ENCODE results near the gene PLEKHF1. TPM values are rescaled to one million over a fixed set of nuclear protein-coding genes. Genes with fewer than 3 reads are reported as not detected.

PLEKHF1 gene
- total RNA-seq, 1 donor from 2014 or later, result 11.3 TPM

GRCh38 chr19:29634423-29635130 is 30.7 kb upstream of the PLEKHF1 start:
- DNase-seq (ENCODE audit: low spot score) (no peak), ATAC-seq (no peak)

GRCh38 chr19:29635963-29636362 is 29.3 kb upstream of the PLEKHF1 start:
- DNase-seq (ENCODE audit: low spot score), result no peak

GRCh38 chr19:29636553-29637360 is 28.5 kb upstream of the PLEKHF1 start:
- DNase-seq (ENCODE audit: low spot score) (no peak), ATAC-seq (no peak)

More at GRCh38 chr19:29635963-29636362, 29.3 kb upstream of the PLEKHF1 start:
- no peak for ATAC-seq

- no peak for DNase-seq (ENCODE audit: low spot score)
- no peak for ATAC-seq
Observed at GRCh38 chr19:29639086-29639485, 26.2 kb upstream of the PLEKHF1 start.

- ATAC-seq (no peak), DNase-seq (ENCODE audit: low spot score) (no peak)
Observed at GRCh38 chr19:29640231-29640630, 25.0 kb upstream of the PLEKHF1 start.

GRCh38 chr19:29641597-29641996 is 23.7 kb upstream of the PLEKHF1 start:
- no peak for DNase-seq (ENCODE audit: low spot score)
- ATAC-seq, result no peak

- DNase-seq (ENCODE audit: low spot score), result no peak
- no peak for ATAC-seq
Observed at GRCh38 chr19:29643361-29643935, 21.8 kb upstream of the PLEKHF1 start.

GRCh38 chr19:29644210-29644609 is 21.1 kb upstream of the PLEKHF1 start:
- DNase-seq (ENCODE audit: low spot score) (no peak), ATAC-seq (no peak)

GRCh38 chr19:29645491-29645867 is 19.8 kb upstream of the PLEKHF1 start:
- DNase-seq (ENCODE audit: low spot score) (no peak), ATAC-seq (no peak)

- ATAC-seq (peak; percentile 97), DNase-seq (ENCODE audit: low spot score) (peak; percentile 71)
Observed at GRCh38 chr19:29645911-29646310, 19.4 kb upstream of the PLEKHF1 start.

- no peak for DNase-seq (ENCODE audit: low spot score)
Observed at GRCh38 chr19:29650772-29651387, 14.4 kb upstream of the PLEKHF1 start.

GRCh38 chr19:29651622-29652394 is 13.5 kb upstream of the PLEKHF1 start:
- DNase-seq (ENCODE audit: low spot score) (no peak), ATAC-seq (no peak)

More at GRCh38 chr19:29650772-29651387, 14.4 kb upstream of the PLEKHF1 start:
- no peak for ATAC-seq

- DNase-seq (ENCODE audit: low spot score) (no peak), ATAC-seq (no peak)
Observed at GRCh38 chr19:29653398-29653797, 11.9 kb upstream of the PLEKHF1 start.

- no peak for ATAC-seq
- DNase-seq (ENCODE audit: low spot score), result no peak
Observed at GRCh38 chr19:29655648-29656335, 9.5 kb upstream of the PLEKHF1 start.

- DNase-seq (ENCODE audit: low spot score) (no peak), ATAC-seq (no peak)
Observed at GRCh38 chr19:29658221-29658991, 6.9 kb upstream of the PLEKHF1 start.

- ATAC-seq (no peak), DNase-seq (ENCODE audit: low spot score) (no peak)
Observed at GRCh38 chr19:29660835-29661234, 4.4 kb upstream of the PLEKHF1 start.

GRCh38 chr19:29662278-29662603 is 3.0 kb upstream of the PLEKHF1 start:
- ATAC-seq (no peak), DNase-seq (ENCODE audit: low spot score) (no peak)

GRCh38 chr19:29662604-29663404 is 2.5 kb upstream of the PLEKHF1 start:
- no peak for ATAC-seq
- peak; percentile 54 for DNase-seq (ENCODE audit: low spot score)
